OCI-M2 (cell line): Measurements from ENCODE around the gene STARD3.

Experiments used
- DNase-seq: peaks from one replicate; lab custom pipeline; 2025; ENCODE audit not compliant: unreplicated experiment; lab: John Stamatoyannopoulos, UW

STARD3 gene

GRCh38 chr17:39659279-39660010, 22.5 kb downstream of the STARD3 start:
- DNase-seq, result no peak

- no peak for DNase-seq
Observed at GRCh38 chr17:39660011-39660360, 23.0 kb downstream of the STARD3 start.

GRCh38 chr17:39660397-39661385, 23.7 kb downstream of the STARD3 start:
- DNase-seq, result no peak

GRCh38 chr17:39661744-39662541, 25.0 kb downstream of the STARD3 start:
- no peak for DNase-seq

DNA sequence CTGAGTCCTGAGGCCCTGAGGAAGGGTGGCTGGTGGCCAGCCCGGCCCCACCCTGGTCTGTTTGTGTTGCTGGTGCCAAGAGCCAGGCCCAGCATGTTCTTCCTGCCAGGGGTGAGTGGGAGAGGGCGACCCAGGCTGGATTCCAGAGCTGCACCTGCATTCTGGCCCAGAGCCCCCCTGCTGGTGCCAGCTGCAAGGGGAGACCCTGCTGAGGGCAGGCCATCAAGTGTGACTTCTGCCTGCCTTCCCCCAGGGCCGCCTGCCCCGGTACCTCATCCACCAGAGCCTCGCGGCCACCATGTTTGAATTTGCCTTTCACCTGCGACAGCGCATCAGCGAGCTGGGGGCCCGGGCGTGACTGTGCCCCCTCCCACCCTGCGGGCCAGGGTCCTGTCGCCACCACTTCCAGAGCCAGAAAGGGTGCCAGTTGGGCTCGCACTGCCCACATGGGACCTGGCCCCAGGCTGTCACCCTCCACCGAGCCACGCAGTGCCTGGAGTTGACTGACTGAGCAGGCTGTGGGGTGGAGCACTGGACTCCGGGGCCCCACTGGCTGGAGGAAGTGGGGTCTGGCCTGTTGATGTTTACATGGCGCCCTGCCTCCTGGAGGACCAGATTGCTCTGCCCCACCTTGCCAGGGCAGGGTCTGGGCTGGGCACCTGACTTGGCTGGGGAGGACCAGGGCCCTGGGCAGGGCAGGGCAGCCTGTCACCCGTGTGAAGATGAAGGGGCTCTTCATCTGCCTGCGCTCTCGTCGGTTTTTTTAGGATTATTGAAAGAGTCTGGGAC, 25.8 kb downstream of the STARD3 start:
- DNase-seq, result no peak

GRCh38 chr17:39663340-39663687, 26.4 kb downstream of the STARD3 start:
- no peak for DNase-seq

- no peak for DNase-seq
Observed at GRCh38 chr17:39663688-39664580, 27.0 kb downstream of the STARD3 start.

GRCh38 chr17:39664581-39665561, 27.9 kb downstream of the STARD3 start, which contains the start of gene TCAP:
Gene TCAP, plus strand, starts transcription at chr17:39665349. Its CDS starts 11 bp downstream, at chr17:39665360.
- DNase-seq, result no peak

GRCh38 chr17:39665642-39666224, 28.8 kb downstream of the STARD3 start:
- DNase-seq, result no peak

GRCh38 chr17:39666231-39666600, 29.3 kb downstream of the STARD3 start:
- DNase-seq, result no peak

GRCh38 chr17:39666601-39667261, 29.8 kb downstream of the STARD3 start:
- no peak for DNase-seq

GRCh38 chr17:39667262-39667944, 30.5 kb downstream of the STARD3 start:
- no peak for DNase-seq

DNA sequence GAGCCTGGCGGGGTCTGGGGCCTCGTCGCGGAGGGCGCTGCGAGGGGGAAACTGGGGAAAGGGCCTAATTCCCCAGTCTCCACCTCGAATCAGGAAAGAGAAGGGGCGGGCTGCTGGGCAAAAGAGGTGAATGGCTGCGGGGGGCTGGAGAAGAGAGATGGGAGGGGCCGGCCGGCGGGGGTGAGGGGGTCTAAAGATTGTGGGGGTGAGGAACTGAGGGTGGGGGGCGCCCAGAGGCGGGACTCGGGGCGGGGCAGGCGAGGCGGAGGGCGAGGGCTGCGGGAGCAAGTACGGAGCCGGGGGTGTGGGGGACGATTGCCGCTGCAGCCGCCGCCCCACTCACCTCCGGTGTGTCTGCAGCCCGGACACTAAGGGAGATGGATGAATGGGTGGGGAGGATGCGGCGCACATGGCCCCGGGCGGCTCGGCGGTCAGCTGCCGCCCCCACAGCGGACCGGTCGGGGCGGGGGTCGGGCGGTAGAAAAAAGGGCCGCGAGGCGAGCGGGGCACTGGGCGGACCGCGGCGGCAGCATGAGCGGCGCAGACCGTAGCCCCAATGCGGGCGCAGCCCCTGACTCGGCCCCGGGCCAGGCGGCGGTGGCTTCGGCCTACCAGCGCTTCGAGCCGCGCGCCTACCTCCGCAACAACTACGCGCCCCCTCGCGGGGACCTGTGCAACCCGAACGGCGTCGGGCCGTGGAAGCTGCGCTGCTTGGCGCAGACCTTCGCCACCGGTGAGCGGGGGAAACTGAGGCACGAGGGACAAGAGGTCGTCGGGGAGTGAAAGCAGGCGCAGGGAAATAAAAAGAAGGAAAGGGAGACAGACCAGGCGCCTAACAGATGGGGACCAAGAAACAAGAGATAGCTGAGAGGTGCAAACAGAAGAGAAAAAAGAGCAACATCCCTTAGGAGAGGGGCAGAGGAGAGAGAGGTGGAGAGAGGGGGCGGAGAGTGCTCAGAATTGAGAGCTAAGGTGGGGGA, 31.3 kb downstream of the STARD3 start, which contains the start of gene PNMT:
PNMT (plus strand) TSS at position 509 of the 980 bp plus-strand sequence; CDS start at position 532, 23 bp downstream.
- no peak for DNase-seq

DNA sequence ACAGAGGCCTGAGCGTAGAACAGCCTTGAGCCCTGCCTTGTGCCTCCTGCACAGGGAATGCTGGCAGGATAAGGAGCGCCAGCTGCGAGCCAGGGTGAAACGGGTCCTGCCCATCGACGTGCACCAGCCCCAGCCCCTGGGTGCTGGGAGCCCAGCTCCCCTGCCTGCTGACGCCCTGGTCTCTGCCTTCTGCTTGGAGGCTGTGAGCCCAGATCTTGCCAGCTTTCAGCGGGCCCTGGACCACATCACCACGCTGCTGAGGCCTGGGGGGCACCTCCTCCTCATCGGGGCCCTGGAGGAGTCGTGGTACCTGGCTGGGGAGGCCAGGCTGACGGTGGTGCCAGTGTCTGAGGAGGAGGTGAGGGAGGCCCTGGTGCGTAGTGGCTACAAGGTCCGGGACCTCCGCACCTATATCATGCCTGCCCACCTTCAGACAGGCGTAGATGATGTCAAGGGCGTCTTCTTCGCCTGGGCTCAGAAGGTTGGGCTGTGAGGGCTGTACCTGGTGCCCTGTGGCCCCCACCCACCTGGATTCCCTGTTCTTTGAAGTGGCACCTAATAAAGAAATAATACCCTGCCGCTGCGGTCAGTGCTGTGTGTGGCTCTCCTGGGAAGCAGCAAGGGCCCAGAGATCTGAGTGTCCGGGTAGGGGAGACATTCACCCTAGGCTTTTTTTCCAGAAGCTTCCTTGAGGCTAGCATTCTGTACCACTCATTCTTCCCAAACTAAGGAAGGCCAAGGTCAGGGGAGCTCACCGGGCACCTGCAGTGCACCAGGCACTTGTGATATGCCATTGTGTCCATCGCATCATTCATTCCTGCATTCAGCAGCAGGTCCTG, 33.2 kb downstream of the STARD3 start:
- no peak for DNase-seq

DNA sequence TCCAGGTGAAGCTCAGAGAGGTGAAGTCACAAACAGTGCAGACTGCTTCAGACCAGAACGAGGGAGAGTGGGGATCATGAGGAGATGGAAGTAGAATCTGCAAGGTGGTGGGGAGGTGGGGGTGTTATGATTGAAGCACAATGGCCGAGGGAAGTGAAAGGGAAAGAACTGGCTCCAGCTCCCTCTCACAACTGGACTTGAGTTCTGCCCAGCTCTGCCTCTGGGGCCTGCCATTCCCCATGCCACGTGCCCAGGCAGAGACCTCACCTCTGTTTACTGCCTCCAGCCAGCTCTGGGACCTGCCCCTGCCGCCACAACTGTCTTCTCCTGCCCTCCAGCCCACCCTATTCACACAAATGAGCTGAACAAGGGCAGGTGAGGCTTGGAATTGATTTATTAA, 33.8 kb downstream of the STARD3 start:
- DNase-seq, result no peak
